ENCODE measurements around the gene GPATCH2L.
A peak's percentile ranks its signal among the peaks of the same experiment; 100 is the strongest.

GPATCH2L gene

GRCh38 chr14:76201162-76201561 is 49.4 kb downstream of the GPATCH2L start:
- peak; percentile 21 for DNase-seq (ENCODE audit: low read depth)

- DNase-seq (ENCODE audit: low read depth), result peak; percentile 76
Measured at GRCh38 chr14:76203086-76204001, 51.6 kb downstream of the GPATCH2L start.

- DNase-seq (ENCODE audit: low read depth), result no peak
Measured at GRCh38 chr14:76204461-76205230, 52.9 kb downstream of the GPATCH2L start.

GRCh38 chr14:76205708-76206107 is 54.0 kb downstream of the GPATCH2L start:
- no peak for DNase-seq (ENCODE audit: low read depth)

GRCh38 chr14:76208340-76208739 is 56.6 kb downstream of the GPATCH2L start:
- DNase-seq (ENCODE audit: low read depth), result no peak

GRCh38 chr14:76212242-76212641 is 60.5 kb downstream of the GPATCH2L start:
- no peak for DNase-seq (ENCODE audit: low read depth)

GRCh38 chr14:76217179-76217578 is 65.5 kb downstream of the GPATCH2L start:
- no peak for DNase-seq (ENCODE audit: low read depth)

- no peak for DNase-seq (ENCODE audit: low read depth)
Measured at GRCh38 chr14:76218662-76219061, 66.9 kb downstream of the GPATCH2L start.

- no peak for DNase-seq (ENCODE audit: low read depth)
Measured at GRCh38 chr14:76219873-76220272, 68.2 kb downstream of the GPATCH2L start.

GRCh38 chr14:76227450-76228050 is 75.8 kb downstream of the GPATCH2L start:
- DNase-seq (ENCODE audit: low read depth), result peak; percentile 15

- no peak for DNase-seq (ENCODE audit: low read depth)
Measured at GRCh38 chr14:76228138-76228537, 76.4 kb downstream of the GPATCH2L start.

- no peak for DNase-seq (ENCODE audit: low read depth)
Measured at GRCh38 chr14:76232800-76233199, 81.1 kb downstream of the GPATCH2L start.

- no peak for DNase-seq (ENCODE audit: low read depth)
Measured at GRCh38 chr14:76235628-76236027, 83.9 kb downstream of the GPATCH2L start.

- DNase-seq (ENCODE audit: low read depth), result no peak
Measured at GRCh38 chr14:76236172-76237130, 84.7 kb downstream of the GPATCH2L start.

GRCh38 chr14:76237349-76237990 is 85.7 kb downstream of the GPATCH2L start:
- no peak for DNase-seq (ENCODE audit: low read depth)

GRCh38 chr14:76245097-76245496 is 93.4 kb downstream of the GPATCH2L start:
- DNase-seq (ENCODE audit: low read depth), result no peak

GRCh38 chr14:76250302-76250701 is 98.6 kb downstream of the GPATCH2L start:
- DNase-seq (ENCODE audit: low read depth), result no peak

- no peak for DNase-seq (ENCODE audit: low read depth)
Measured at GRCh38 chr14:76252471-76252870, 100.7 kb downstream of the GPATCH2L start.

GRCh38 chr14:76253111-76253510 is 101.4 kb downstream of the GPATCH2L start:
- DNase-seq (ENCODE audit: low read depth), result no peak

- no peak for DNase-seq (ENCODE audit: low read depth)
Measured at GRCh38 chr14:76256545-76256944, 104.8 kb downstream of the GPATCH2L start.
